Measurements from ENCODE around the gene ADGRD1.

- TF ChIP-seq CTCF (IDR thresholded peaks at IDR 0.05) (no peak), POLR2A (IDR thresholded peaks at IDR 0.05) (no peak), POLR2AphosphoS5 (IDR thresholded peaks at IDR 0.05) (no peak)
Measured at GRCh38 chr12:131105736-131106348, 152.1 kb downstream of the ADGRD1 start.

All from breast epithelium (tissue), 3 donors.